ENCODE results near the gene TAF1D.
"Not testable (repeated sequence)": the region's sequence is repeated elsewhere in the genome, so short reads cannot be mapped to it uniquely, and the experiment has no call there.

Gene TAF1D, protein sequence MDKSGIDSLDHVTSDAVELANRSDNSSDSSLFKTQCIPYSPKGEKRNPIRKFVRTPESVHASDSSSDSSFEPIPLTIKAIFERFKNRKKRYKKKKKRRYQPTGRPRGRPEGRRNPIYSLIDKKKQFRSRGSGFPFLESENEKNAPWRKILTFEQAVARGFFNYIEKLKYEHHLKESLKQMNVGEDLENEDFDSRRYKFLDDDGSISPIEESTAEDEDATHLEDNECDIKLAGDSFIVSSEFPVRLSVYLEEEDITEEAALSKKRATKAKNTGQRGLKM

DNA sequence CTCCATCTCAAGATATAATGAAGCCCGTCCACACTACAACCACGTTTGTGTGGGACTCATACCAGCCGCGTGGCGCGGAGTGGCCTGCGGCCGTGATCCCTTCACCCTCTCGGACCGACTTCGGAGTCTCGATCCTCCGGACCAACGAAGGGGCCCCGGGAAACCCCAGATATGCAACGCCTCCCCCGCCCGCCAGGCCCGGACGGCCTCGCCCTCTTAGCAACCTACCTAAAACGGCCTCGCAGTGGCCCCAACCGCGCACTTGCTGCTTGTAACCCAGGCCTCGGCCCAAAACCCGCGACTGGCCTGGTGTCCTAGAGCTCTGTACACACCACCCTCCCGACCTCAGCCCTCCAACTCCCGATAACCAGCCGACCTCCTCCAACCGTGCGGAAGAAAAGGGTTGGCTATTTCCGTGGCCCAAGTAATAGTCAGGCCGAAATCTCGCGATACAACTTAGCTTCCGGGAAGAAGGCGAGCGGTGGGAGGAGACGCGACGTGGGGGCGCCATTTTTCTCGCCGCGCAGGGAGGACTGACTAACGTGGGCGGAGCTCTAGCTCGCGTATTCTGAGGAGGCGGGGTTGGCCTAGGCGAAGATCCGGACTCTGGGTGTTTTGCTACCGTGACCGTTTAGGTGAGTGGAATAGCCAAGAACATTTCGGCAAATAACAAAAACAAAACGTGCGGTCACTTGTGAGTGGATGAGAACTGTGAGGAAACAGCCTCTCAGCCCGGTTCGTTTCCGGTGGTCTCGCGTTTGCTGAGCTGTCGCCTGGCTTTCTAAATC lies at the start of gene TAF1D, which contains the start of gene C11orf54:
Gene TAF1D (minus strand): TSS at position 402 of the 788 bp plus-strand sequence. CDS start 2,191 bp downstream, outside the sequence.
Gene C11orf54 (plus strand): TSS at position 579 of the 788 bp plus-strand sequence. CDS start 5,722 bp downstream, outside the sequence.
- ATAC-seq: peak; percentile 87
- H3K27me3 Mint-ChIP-seq: no peaks in the 10 kb centered on the region
- H3K27ac Mint-ChIP-seq: peak within 1 kb of the TSS; percentile 100
- H3K4me3 Mint-ChIP-seq: peak within 1 kb of the TSS; percentile 92 to 95
- H3K4me1 Mint-ChIP-seq: peaks cover 56% of the 10 kb centered on the region
- peak; percentile 94 to 97 for DNase-seq
- H3K9me3 Mint-ChIP-seq: no peaks in the 10 kb centered on the region

DNA sequence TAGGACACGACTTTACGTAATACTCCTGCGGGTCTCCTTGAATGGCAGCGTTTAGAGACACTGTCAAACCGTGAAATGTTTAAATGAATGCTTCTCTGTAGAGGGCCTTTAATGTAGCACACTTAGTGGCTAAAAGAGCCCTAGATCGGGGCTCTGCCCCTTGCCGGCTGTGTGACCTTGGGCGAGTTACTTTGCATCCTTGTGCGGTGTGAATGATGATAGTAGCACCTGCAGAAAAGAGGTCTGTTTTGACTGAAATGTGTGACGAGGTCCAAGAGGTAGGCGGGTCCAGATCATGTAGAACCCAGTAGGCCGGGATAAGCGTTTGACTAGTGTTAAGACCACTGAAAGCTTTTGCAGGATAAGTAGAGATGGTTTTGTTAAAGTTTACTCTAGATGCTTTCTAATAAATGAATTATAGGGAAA lies 43.7 kb upstream of the TAF1D start:
- ATAC-seq: peak; percentile 50
- DNase-seq: no peak
- Mint-ChIP-seq H3K4me3 (peak overlapping the region; percentile 92 to 100), H3K9me3 (no peaks in the 10 kb centered on the region), H3K27me3 (no peaks in the 10 kb centered on the region), H3K4me1 (peaks cover 44% of the 10 kb centered on the region), H3K27ac (peak overlapping the region; percentile 93 to 96)

DNA sequence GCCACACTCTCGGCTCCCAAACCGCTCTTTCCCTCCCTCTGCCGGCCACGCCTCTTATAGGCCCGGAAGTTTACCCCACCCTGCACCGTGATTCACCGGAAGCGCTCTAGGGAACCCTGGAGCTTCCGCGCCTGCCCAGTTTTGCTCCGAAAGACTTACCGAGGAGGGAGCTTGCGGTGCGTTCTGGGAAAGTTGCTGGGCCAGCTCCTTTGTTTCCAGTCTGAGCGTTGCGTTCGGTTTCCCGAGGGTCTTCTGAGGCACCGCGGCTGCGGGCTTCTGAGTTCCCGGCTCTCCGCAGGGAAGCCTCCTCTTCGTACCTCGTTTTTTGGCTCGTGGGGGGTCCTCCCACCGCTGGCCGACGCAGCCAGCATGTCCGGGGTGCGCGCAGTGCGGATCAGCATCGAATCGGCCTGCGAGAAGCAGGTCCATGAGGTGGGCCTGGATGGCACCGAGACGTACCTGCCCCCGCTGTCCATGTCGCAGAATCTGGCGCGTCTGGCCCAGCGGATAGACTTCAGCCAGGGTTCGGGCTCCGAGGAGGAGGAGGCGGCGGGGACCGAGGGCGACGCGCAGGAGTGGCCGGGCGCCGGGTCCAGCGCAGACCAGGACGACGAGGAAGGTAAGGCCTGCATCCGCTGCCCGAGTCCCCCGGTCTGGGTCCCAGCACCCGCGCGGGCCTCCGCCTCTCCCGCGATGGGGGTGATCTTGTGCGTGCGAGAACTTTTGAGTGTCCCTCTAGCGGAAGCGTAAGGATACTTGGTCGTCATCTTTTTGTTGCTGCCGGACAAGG lies 43.0 kb upstream of the TAF1D start, which contains the start of gene MED17:
Gene MED17 (plus strand): TSS at position 138 of the 790 bp plus-strand sequence. CDS start 232 bp downstream, at position 370.
- Mint-ChIP-seq H3K9me3 (no peaks in the 10 kb centered on the region), H3K4me3 (peak within 1 kb of the TSS; percentile 92 to 100), H3K27ac (peak within 1 kb of the TSS; percentile 93 to 96), H3K4me1 (peaks cover 44% of the 10 kb centered on the region), H3K27me3 (no peaks in the 10 kb centered on the region)
- peak; percentile 76 to 87 for DNase-seq
- peak; percentile 95 for ATAC-seq

DNA sequence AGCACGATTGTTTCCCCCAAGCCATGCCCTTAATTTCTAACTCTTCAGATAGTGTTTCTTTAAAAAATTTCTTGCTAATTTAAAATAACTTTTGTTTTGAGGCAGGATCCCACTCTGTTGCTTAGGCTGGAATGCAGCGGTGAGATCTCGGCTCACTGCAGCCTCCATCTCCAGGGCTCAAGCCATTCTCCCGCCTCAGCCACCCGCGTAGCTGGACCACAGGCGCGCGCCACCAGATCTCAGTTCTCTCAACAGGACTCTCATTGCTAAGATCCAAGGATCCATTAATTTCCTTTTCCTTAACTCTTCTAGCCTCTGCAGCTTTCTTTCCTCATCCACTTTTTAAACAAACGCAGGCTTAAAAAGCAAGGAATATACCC lies 42.5 kb upstream of the TAF1D start:
- Mint-ChIP-seq H3K27ac (peak overlapping the region; percentile 93 to 96), H3K9me3 (no peaks in the 10 kb centered on the region), H3K4me1 (peaks cover 44% of the 10 kb centered on the region), H3K4me3 (peak overlapping the region; percentile 92 to 100), H3K27me3 (no peaks in the 10 kb centered on the region)
- DNase-seq (no peak), ATAC-seq (peak; percentile 64)

DNA sequence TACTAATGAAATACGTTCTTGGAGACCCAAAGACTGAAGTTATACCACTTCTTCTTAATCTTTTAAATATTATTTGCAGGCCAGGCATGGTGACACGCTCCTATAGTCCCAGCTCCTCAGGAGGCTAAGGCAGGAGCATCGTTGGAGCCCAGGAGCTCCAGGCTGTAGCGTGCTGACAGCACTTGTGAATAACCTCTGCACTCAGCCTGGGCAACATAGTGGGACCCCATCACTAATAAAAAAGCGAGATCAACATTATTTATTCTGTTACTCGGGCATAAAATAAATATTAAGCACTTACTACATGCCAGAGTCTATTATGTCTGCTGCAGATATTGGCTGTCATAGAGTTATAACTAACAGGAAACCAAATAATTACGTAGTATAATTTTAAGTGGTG lies 42.1 kb upstream of the TAF1D start:
- H3K27ac Mint-ChIP-seq: peak overlapping the region; percentile 9 to 93
- peak overlapping the region; percentile 92 to 100 for H3K4me3 Mint-ChIP-seq
- DNase-seq (no peak), ATAC-seq (no peak)
- H3K9me3 Mint-ChIP-seq: no peaks in the 10 kb centered on the region
- H3K4me1 Mint-ChIP-seq: peaks cover 44% of the 10 kb centered on the region
- H3K27me3 Mint-ChIP-seq: no peaks in the 10 kb centered on the region

DNA sequence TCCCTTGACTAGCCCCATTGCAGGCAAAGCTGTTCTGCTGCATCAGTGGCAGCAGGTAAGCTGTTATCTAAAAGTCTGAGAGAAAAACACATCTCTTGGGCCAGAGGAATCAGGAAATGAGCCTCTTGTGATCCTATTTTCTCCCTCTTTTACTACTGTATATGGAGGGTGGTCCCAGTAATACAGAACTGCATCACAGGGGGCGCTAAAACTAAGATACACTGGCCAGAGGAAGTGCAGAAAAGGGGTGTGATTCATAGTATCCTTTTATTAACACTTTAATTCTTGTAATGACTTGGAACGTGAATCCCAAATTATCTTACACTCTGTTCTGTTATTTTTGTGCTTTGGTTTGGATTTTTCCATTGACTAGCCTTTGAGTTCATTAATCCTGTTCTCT lies 34.0 kb upstream of the TAF1D start:
- Mint-ChIP-seq H3K27me3 (no peaks in the 10 kb centered on the region), H3K4me1 (no peaks in the 10 kb centered on the region), H3K4me3 (no peak overlapping the region), H3K27ac (no peak overlapping the region), H3K9me3 (peaks cover 0 to 11% of the 10 kb centered on the region in 2 donors)
- DNase-seq (no peak), ATAC-seq (no peak)

DNA sequence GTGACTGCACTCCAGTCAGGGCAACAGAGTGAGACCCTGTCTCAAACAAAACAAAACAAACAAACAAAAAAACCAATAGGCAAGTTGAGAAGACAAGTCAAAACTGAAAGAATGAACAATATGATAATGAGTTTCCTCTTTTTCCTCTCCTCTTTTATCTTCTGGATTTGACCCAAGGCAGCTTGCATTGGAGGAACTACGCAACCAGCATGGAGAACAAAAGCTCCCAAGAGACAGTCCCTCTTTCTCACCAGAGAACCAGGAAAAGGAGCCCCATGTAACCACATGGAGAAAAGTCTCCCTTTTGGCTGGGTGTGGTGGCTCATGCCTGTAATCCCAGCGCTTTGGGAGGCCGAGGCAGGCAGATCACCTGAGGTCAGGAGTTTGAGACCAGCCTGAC lies 33.3 kb upstream of the TAF1D start:
- not testable (repeated sequence) for DNase-seq, H3K4me3 Mint-ChIP-seq, ATAC-seq, H3K27me3 Mint-ChIP-seq, H3K4me1 Mint-ChIP-seq, H3K27ac Mint-ChIP-seq
- peaks cover 0 to 11% of the 10 kb centered on the region in 2 donors for H3K9me3 Mint-ChIP-seq

DNA sequence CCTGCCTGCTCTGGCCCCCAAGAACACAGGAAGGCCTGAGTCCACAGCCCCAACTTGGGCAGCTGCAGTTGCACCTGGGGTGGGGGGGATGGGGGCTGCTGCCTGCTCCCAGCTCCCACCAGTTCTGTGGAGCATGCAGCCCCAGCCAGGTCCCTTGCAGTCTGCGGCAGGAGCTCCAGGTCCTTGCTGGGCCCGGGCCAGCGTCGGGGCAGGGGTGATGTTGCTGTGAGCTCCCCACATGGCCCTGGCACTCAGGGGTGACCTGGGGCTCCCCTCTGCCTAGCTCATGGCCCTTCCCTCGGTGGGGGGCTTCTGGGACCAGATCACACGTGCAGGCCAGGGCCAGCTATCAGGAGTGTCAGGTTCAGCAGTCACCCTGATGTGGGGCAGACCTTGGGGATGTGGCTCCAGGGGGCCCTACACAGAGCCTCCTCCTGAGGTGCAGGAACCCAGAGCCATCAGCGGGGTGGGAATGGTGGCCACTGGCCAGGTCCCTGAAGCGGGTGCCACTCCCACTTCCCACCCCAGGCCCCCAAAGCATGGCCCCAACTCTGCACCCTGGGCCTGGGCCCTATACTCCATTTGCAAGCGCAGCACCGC lies 32.4 kb upstream of the TAF1D start:
- Mint-ChIP-seq H3K27ac (no peak overlapping the region), H3K4me3 (no peak overlapping the region), H3K4me1 (no peaks in the 10 kb centered on the region), H3K27me3 (no peaks in the 10 kb centered on the region), H3K9me3 (peaks cover 0 to 11% of the 10 kb centered on the region in 2 donors)
- ATAC-seq (peak; percentile 50), DNase-seq (no peak)

DNA sequence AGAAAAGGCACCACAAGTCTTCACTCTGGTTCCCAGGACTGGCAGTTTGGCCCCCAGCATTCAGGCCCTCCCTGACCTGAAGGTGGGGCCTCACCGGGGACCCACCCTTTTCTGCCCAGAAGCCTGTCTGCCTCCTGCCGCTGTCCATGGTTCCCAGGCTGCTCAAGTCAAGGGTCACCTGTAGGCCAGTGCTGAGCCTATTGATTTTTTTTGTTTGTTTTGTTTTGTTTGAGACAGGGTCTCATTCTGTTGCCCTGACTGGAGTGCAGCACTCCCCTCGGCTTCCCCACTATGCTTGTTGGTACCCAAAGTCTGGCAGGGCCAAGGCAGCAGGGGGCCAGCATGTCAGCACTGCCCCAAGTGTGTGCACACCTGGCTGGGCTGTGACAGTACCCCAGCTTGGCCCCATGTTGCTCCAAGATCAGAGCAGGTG lies 31.8 kb upstream of the TAF1D start:
- H3K9me3 Mint-ChIP-seq: peaks cover 0 to 15% of the 10 kb centered on the region in 2 donors
- H3K4me3 Mint-ChIP-seq: no peak overlapping the region
- DNase-seq (no peak), ATAC-seq (no peak)
- no peaks in the 10 kb centered on the region for H3K27me3 Mint-ChIP-seq
- H3K4me1 Mint-ChIP-seq: no peaks in the 10 kb centered on the region
- H3K27ac Mint-ChIP-seq: no peak overlapping the region

DNA sequence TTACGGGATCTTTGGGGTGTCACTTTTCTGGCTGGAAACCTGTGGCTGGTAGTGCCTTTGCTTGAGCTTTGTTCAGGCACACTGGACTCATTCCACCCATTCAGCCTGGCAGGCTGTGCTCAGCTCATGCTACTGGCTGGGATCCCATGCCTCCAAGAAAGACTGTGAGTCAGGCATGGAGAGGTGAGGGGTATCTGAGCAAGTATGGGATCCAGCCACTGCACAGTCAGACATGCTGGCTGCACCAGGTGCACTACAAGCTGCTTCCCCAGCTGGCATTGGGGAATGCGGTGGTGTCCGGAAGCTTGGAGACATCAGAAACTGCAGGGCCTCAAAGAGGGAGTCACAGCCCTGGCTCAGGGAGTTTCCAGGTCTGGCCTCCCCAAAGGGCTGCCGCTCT lies 30.8 kb upstream of the TAF1D start:
- no peaks in the 10 kb centered on the region for H3K27me3 Mint-ChIP-seq
- H3K27ac Mint-ChIP-seq: no peak overlapping the region
- ATAC-seq (no peak), DNase-seq (no peak)
- H3K4me3 Mint-ChIP-seq: no peak overlapping the region
- H3K4me1 Mint-ChIP-seq: no peaks in the 10 kb centered on the region
- peaks cover under 1 to 21% of the 10 kb centered on the region in 2 donors for H3K9me3 Mint-ChIP-seq

DNA sequence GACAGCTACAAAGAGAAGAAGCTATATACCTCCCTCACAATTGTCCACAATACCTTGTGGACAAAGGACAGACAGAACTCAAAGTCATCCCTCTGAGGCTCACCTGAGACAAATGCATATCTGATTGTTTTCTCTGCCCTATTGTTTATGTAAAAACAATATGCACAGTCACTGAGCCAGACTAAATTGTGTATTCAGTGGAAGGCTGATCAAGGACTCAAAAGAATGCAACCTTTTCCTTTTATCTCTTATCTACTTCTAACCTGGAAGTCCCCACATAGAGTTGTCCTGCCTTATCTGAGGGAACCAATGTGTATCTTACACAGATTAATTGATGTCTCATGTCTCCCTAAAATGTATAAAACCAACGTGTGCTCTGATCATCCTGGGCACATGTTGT lies 28.9 kb upstream of the TAF1D start:
- no peaks in the 10 kb centered on the region for H3K27me3 Mint-ChIP-seq

DNA sequence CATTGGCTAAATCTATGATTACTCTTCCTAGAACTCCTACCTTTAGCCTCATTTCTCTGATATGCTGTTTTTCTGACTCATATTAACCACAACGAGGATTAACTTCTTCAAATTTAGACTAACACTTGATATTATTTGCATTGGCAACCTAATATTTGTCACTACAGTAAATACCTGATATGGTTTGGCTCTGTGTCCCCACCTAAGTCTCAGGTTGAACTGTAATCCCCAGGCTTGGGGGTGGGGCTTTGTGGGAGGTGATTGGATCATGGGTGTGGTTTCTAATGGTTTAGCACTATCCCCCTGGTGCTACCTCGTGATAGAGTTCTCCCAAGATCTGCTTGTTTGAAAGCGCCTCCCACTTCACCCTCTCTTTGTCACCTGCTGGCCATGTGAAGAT lies 25.7 kb upstream of the TAF1D start:
- Mint-ChIP-seq H3K27me3 (no peaks in the 10 kb centered on the region), H3K4me3 (no peak overlapping the region), H3K27ac (no peak overlapping the region), H3K9me3 (peaks cover 5 to 24% of the 10 kb centered on the region in 2 donors), H3K4me1 (no peaks in the 10 kb centered on the region)
- ATAC-seq (no peak), DNase-seq (no peak)

More for the DNA sequence above, 28.9 kb upstream of the TAF1D start:
- H3K9me3 Mint-ChIP-seq: peaks cover 5 to 34% of the 10 kb centered on the region in 2 donors
- no peaks in the 10 kb centered on the region for H3K4me1 Mint-ChIP-seq
- DNase-seq (no peak), ATAC-seq (no peak)
- no peak overlapping the region for H3K27ac Mint-ChIP-seq
- H3K4me3 Mint-ChIP-seq: no peak overlapping the region

DNA sequence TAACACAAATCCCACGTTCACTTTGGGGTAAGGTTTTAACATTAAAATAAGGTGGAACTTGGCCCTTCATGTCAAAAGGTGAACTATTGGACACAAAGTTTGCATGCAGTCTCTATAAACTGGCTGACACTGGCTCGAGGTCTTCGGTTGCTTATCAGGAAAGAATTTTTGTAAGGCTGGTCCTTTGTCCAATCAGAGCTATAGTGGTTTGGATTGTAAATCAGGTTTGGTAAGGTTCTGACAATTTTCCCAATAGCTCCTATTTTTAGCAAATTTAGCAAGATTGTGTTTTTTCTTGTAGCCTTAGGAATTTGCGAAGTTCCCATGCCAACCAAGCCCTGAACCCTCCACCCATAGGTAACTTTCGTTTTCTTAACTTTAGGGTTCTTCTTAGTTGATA lies 25.2 kb upstream of the TAF1D start:
- Mint-ChIP-seq H3K4me3 (no peak overlapping the region), H3K4me1 (no peaks in the 10 kb centered on the region), H3K9me3 (peaks cover 5 to 24% of the 10 kb centered on the region in 2 donors), H3K27me3 (no peaks in the 10 kb centered on the region), H3K27ac (no peak overlapping the region)
- ATAC-seq (no peak), DNase-seq (no peak)

DNA sequence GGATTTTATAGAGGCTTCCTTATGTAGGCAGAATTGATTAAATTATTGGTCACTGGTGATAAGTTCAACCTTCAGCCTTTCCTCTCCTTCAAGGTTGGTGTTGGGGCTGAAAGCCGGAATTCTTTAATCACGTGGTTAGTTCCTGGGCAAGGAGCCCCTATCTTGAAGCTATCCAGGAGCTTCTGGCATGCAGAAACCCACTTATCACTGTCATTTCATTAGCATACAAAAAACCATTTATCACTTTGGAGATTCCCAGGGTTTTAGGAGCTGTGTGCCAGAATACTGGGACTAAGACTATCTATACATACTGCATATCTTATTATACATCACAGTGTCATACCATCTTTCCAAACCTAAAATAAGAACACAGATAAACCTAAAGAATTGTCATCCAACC lies 24.3 kb upstream of the TAF1D start:
- Mint-ChIP-seq H3K4me1 (no peaks in the 10 kb centered on the region), H3K27ac (peak overlapping the region in 1 of 2 donors; percentile 67), H3K27me3 (no peaks in the 10 kb centered on the region), H3K9me3 (peaks cover 5 to 24% of the 10 kb centered on the region in 2 donors), H3K4me3 (no peak overlapping the region)
- ATAC-seq (no peak), DNase-seq (no peak)

DNA sequence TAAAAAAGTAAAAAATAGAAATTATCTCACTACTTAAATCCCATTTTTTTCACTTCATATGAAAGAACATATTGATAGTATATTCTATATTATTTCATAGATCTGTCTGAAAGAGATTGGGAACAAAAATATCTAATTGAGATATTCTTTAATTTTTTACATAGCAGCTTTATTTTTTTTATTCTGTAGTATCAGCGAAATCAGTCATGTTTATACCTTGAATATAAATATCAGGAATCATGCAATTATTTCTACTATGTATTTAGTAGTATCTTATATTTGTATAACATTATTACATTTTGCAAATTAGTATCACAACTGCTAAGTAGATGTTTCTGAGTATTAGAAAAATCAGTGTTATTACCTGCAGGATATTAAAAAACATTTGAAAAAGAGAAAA lies 20.6 kb upstream of the TAF1D start:
- DNase-seq (no peak), ATAC-seq (no peak)
- Mint-ChIP-seq H3K27me3 (no peaks in the 10 kb centered on the region), H3K9me3 (peaks cover 3 to 11% of the 10 kb centered on the region in 2 donors), H3K4me3 (no peak overlapping the region), H3K4me1 (no peaks in the 10 kb centered on the region), H3K27ac (no peak overlapping the region)
